DND-41 (cell line): ENCODE measurements around the gene GALR3.

ENCODE experiments used
- ATAC-seq: fragments of 200-7000 bp; cut with Tn5 transposase; 3 replicates; pipeline ENCODE4 v1.9.1; 2021; ENCODE audit warnings: low read depth; ENCODE audit not compliant: insufficient read depth
- DNase-seq: peaks from one replicate; pipeline ENCODE4 v3.0.0-alpha.2; 2020
- H2AFZ ChIP-seq: 2 replicates; pipeline ENCODE4 v1.6.0; 2012; ENCODE audit warnings: low read depth, low read length
- H3K27ac ChIP-seq: 2 replicates; pipeline ENCODE4 v1.5.1; 2012; ENCODE audit warnings: low read length, inconsistent platforms
- H3K27me3 ChIP-seq: fragments of 200-600 bp; sonication (generic); 2 replicates; pipeline ENCODE4 v1.6.0; 2012; ENCODE audit warnings: low read length, mild to moderate bottlenecking, inconsistent platforms; ENCODE audit not compliant: insufficient read depth, poor library complexity
- H3K36me3 ChIP-seq: 2 replicates; pipeline ENCODE4 v1.5.1; 2012; ENCODE audit warnings: low read length, inconsistent platforms; ENCODE audit not compliant: insufficient read depth
- H3K4me1 ChIP-seq: 2 replicates; pipeline ENCODE4 v1.5.1; 2012; ENCODE audit warnings: mild to moderate bottlenecking, low read length; ENCODE audit not compliant: insufficient read depth
- H3K4me2 ChIP-seq: 2 replicates; pipeline ENCODE4 v1.6.0; 2012; ENCODE audit warnings: mild to moderate bottlenecking, moderate library complexity, low read length, inconsistent platforms; ENCODE audit not compliant: insufficient read depth
- H3K4me3 ChIP-seq, 2 experiments: fragments of 200-600 bp in 1 of 2; shearing (Covaris generic) in 1 of 2; 2 replicates each; pipeline ENCODE4 v1.5.1; 2012 to 2016; ENCODE audit warnings: inconsistent platforms in 2 of 2, low read length in 2 of 2, mild to moderate bottlenecking in 2 of 2, low read depth in 1 of 2, moderate library complexity in 1 of 2
- H3K79me2 ChIP-seq: 2 replicates; pipeline ENCODE4 v1.6.0; 2012; ENCODE audit warnings: low read length, inconsistent platforms; ENCODE audit not compliant: insufficient read depth
- H3K9ac ChIP-seq: 2 replicates; pipeline ENCODE4 v1.6.0; 2012; ENCODE audit warnings: low read depth, mild to moderate bottlenecking, inconsistent platforms, low read length, moderate library complexity
- H3K9me3 ChIP-seq: 2 replicates; pipeline ENCODE4 v1.5.1; 2012; ENCODE audit warnings: low read length, moderate library complexity, mild to moderate bottlenecking, inconsistent platforms; ENCODE audit not compliant: insufficient read depth, severe bottlenecking
- H4K20me1 ChIP-seq: 2 replicates; pipeline ENCODE4 v1.6.0; 2012; ENCODE audit warnings: low read length; ENCODE audit not compliant: insufficient read depth
- CTCF ChIP-seq: IDR thresholded peaks from 2 replicates; pipeline ENCODE4 v1.5.1; 2012; ENCODE audit warnings: borderline replicate concordance, low read length, moderate library complexity, mild to moderate bottlenecking; ENCODE audit not compliant: poor library complexity, severe bottlenecking; ENCODE audit errors: extremely low read depth
- EZH2 ChIP-seq: IDR thresholded peaks from 3 replicates; pipeline ENCODE4 v1.6.1; 2012; ENCODE audit warnings: borderline replicate concordance, low read depth, mild to moderate bottlenecking, moderate library complexity, low read length, inconsistent platforms; ENCODE audit not compliant: severe bottlenecking

Gene GALR3

GRCh38 chr22:37819105-37819433 lies 4.1 kb upstream of the GALR3 start:
- no peak overlapping the region for H3K27ac ChIP-seq
- ATAC-seq = no peak
- TF ChIP-seq EZH2 (no peak), CTCF (no peak)
- no peak overlapping the region for H3K4me3 ChIP-seq
- H3K9ac ChIP-seq = no peak overlapping the region
- H3K4me2 ChIP-seq = no peak overlapping the region
- H3K4me1 ChIP-seq = peaks cover 7% of the 10 kb centered on the region
- no peaks in the 10 kb centered on the region for H3K9me3 ChIP-seq
- no peak overlapping the region for H2AFZ ChIP-seq
- no peaks in the 10 kb centered on the region for H3K79me2 ChIP-seq
- no peaks in the 10 kb centered on the region for H4K20me1 ChIP-seq
- peaks cover 27% of the 10 kb centered on the region for H3K36me3 ChIP-seq
- no peaks in the 10 kb centered on the region for H3K27me3 ChIP-seq
- no peak for DNase-seq

- peaks cover 15% of the 10 kb centered on the region for H3K36me3 ChIP-seq
- H3K9ac ChIP-seq = no peak overlapping the region
- no peak for ATAC-seq
- H2AFZ ChIP-seq = no peak overlapping the region
- no peak overlapping the region for H3K27ac ChIP-seq
- no peak overlapping the region for H3K4me2 ChIP-seq
- no peaks in the 10 kb centered on the region for H3K9me3 ChIP-seq
- H3K4me3 ChIP-seq = no peak overlapping the region
- H4K20me1 ChIP-seq = no peaks in the 10 kb centered on the region
- peaks cover 7% of the 10 kb centered on the region for H3K4me1 ChIP-seq
- TF ChIP-seq EZH2 = no peak
- no peaks in the 10 kb centered on the region for H3K27me3 ChIP-seq
- H3K79me2 ChIP-seq = no peaks in the 10 kb centered on the region
- no peak for DNase-seq
These were observed 2.8 kb upstream of the GALR3 start for GRCh38 chr22:37820350-37820749.

- H2AFZ ChIP-seq = no peak overlapping the region
- ATAC-seq (no peak), DNase-seq (no peak)
- no peak overlapping the region for H3K4me3 ChIP-seq
- no peak overlapping the region for H3K9ac ChIP-seq
- no peaks in the 10 kb centered on the region for H3K9me3 ChIP-seq
- no peaks in the 10 kb centered on the region for H4K20me1 ChIP-seq
- no peak overlapping the region for H3K4me2 ChIP-seq
- no peak for TF ChIP-seq EZH2
- TF ChIP-seq CTCF = no peak
- H3K4me1 ChIP-seq = peaks cover 6% of the 10 kb centered on the region
- H3K27me3 ChIP-seq = no peaks in the 10 kb centered on the region
- no peaks in the 10 kb centered on the region for H3K36me3 ChIP-seq
- no peak overlapping the region for H3K27ac ChIP-seq
- H3K79me2 ChIP-seq = no peaks in the 10 kb centered on the region
These were observed 926 bp upstream of the GALR3 start for GRCh38 chr22:37822079-37822833.

- ATAC-seq = no peak
- H3K4me2 ChIP-seq = no peak overlapping the region
These were observed 1.8 kb downstream of the GALR3 start for GRCh38 chr22:37824674-37825641.

More at GRCh38 chr22:37824674-37825641, 1.8 kb downstream of the GALR3 start:
- Histone ChIP-seq H4K20me1 (no peaks in the 10 kb centered on the region; the same call in 1 of the 2 replicates), H3K27ac (no peak overlapping the region), H3K9me3 (no peaks in the 10 kb centered on the region), H3K27me3 (no peaks in the 10 kb centered on the region), H3K4me3 (no peak overlapping the region), H3K4me1 (no peaks in the 10 kb centered on the region), H3K36me3 (peaks cover 12% of the 10 kb centered on the region), H2AFZ (no peak overlapping the region), H3K9ac (no peak overlapping the region), H3K79me2 (no peaks in the 10 kb centered on the region)
- no peak for DNase-seq
- TF ChIP-seq CTCF (no peak), EZH2 (no peak)
